Endothelial cell of umbilical vein (primary cell): ENCODE results near the gene KMT2C. TPM values are rescaled to one million over a fixed set of nuclear protein-coding genes. Genes with fewer than 3 reads are reported as not detected.

ENCODE experiments used
- BruUV-seq: library from RNA; stranded (reverse); fragments of 400-500 nt; replicated peaks from 2 replicates; lab custom pipeline; 2021; lab: Mats Ljungman, UMichigan
- CTCF ChIA-PET: fragments of 300-600, 350-600 bp; sonication (Branson Sonifier 250); formaldehyde crosslinking; loops from one replicate; lab custom pipeline; 2021; ENCODE audit warnings: antibody characterized with exemption, inconsistent platforms; lab: Charles Lee
- POLR2A ChIA-PET: fragments of 300-600, 350-600 bp; sonication (Branson Sonifier 250); formaldehyde crosslinking; loops from one replicate; lab custom pipeline; 2021; ENCODE audit warnings: antibody characterized with exemption, inconsistent platforms; lab: Charles Lee
- DNase-seq: peaks from one replicate; pipeline ENCODE4 v3.0.0-alpha.2; 2011; ENCODE audit warnings: low read depth, low spot score
- FAIRE-seq: peaks from 2 replicates; lab custom pipeline; 2011; peaks lifted over from hg19 to GRCh38; lab: Jason Lieb, UNC
- H2AFZ ChIP-seq: 2 replicates; pipeline ENCODE4 v1.6.0; 2012; ENCODE audit warnings: low read depth, low read length, control low read depth, inconsistent platforms
- H3K27ac ChIP-seq: 2 replicates; pipeline ENCODE4 v1.5.1; 2011; ENCODE audit warnings: low read depth, mild to moderate bottlenecking, control low read depth, low read length, moderate library complexity; ENCODE audit not compliant: insufficient read depth
- H3K27me3 ChIP-seq, 2 experiments: 2 replicates each; pipeline versions ENCODE4 v1.6.0 to v1.6.1; 2011; ENCODE audit warnings: low read length in 2 of 2, mixed read lengths in 1 of 2; ENCODE audit not compliant: control insufficient read depth in 2 of 2, insufficient read depth in 2 of 2
- H3K36me3 ChIP-seq, 2 experiments: 2 replicates in 1 of 2; 3 replicates in 1 of 2; pipeline ENCODE4 v1.5.1; 2011; ENCODE audit warnings: low read length in 2 of 2, mild to moderate bottlenecking in 1 of 2, moderate library complexity in 1 of 2; ENCODE audit not compliant: control insufficient read depth in 2 of 2, insufficient read depth in 2 of 2; ENCODE audit errors: extremely low read depth in 1 of 2
- H3K4me1 ChIP-seq: 3 replicates; pipeline ENCODE4 v1.5.1; 2011; ENCODE audit warnings: mild to moderate bottlenecking, low read length; ENCODE audit not compliant: control insufficient read depth, insufficient read depth; ENCODE audit errors: extremely low read depth
- H3K4me2 ChIP-seq: 2 replicates; pipeline ENCODE4 v1.6.1; 2011; ENCODE audit warnings: low read length, control low read depth, mixed read lengths; ENCODE audit not compliant: insufficient read depth
- H3K4me3 ChIP-seq, 3 experiments: fragments of 200-600 bp in 1 of 3; sonication (generic), shearing (Covaris generic) in 1 of 3; replicated peaks in 1 of 3; 2 replicates each; pipeline ENCODE4 v1.5.1; 2011 to 2016; ENCODE audit warnings: control low read depth in 3 of 3, low read length in 3 of 3, mild to moderate bottlenecking in 2 of 3, inconsistent platforms in 1 of 3, low read depth in 1 of 3, moderate library complexity in 1 of 3; ENCODE audit not compliant: insufficient read depth in 1 of 3
- H3K79me2 ChIP-seq: 2 replicates; pipeline ENCODE4 v1.6.0; 2012; ENCODE audit warnings: low read length, inconsistent platforms; ENCODE audit not compliant: control insufficient read depth, insufficient read depth
- H3K9ac ChIP-seq: replicated peaks from 2 replicates; pipeline ENCODE3; 2011; ENCODE audit warnings: low read length, control low read depth; ENCODE audit not compliant: insufficient read depth; ENCODE audit errors: extremely low read depth
- H3K9me1 ChIP-seq: replicated peaks from 3 replicates; pipeline ENCODE4 v1.6.0; 2011; ENCODE audit warnings: mild to moderate bottlenecking, low read length; ENCODE audit not compliant: control insufficient read depth, insufficient read depth; ENCODE audit errors: extremely low read depth
- H3K9me3 ChIP-seq: replicated peaks from 2 replicates; pipeline ENCODE4 v1.5.1; 2012; ENCODE audit warnings: low read length, inconsistent platforms; ENCODE audit not compliant: control insufficient read depth, insufficient read depth
- H4K20me1 ChIP-seq: replicated peaks from 2 replicates; pipeline ENCODE3; 2011; ENCODE audit warnings: mild to moderate bottlenecking, low read length; ENCODE audit not compliant: control insufficient read depth, insufficient read depth; ENCODE audit errors: extremely low read depth
- CTCF ChIP-seq, 2 donors: IDR thresholded peaks; 1 replicate in 1 of 2; 2 replicates in 1 of 2; pipeline ENCODE4 v1.5.1; 2011; ENCODE audit warnings: low read length in 2 of 2, mild to moderate bottlenecking in 2 of 2, moderate library complexity in 2 of 2, control low read depth in 1 of 2, inconsistent platforms in 1 of 2, low read depth in 1 of 2; ENCODE audit not compliant: insufficient read depth in 1 of 2; ENCODE audit errors: extremely low read depth in 1 of 2
- EZH2 ChIP-seq: IDR thresholded peaks from 2 replicates; pipeline ENCODE4 v1.6.1; 2012; ENCODE audit warnings: borderline replicate concordance, low read depth, mild to moderate bottlenecking, moderate library complexity, low read length, inconsistent platforms; ENCODE audit not compliant: severe bottlenecking
- FOS ChIP-seq: IDR thresholded peaks from 2 replicates; pipeline ENCODE4 v1.6.1; 2011; ENCODE audit warnings: mild to moderate bottlenecking, low read length, moderate library complexity, borderline replicate concordance; ENCODE audit not compliant: insufficient read depth
- GATA2 ChIP-seq: IDR thresholded peaks from 2 replicates; pipeline ENCODE4 v1.7.0; 2011; ENCODE audit warnings: low read depth, mild to moderate bottlenecking, moderate library complexity, mixed read lengths, low read length; ENCODE audit not compliant: insufficient read length, insufficient read depth
- JUN ChIP-seq: IDR thresholded peaks from 2 replicates; pipeline ENCODE4 v1.6.1; 2011; ENCODE audit warnings: borderline replicate concordance, low read depth; ENCODE audit not compliant: insufficient read length, insufficient read depth
- MAX ChIP-seq: IDR thresholded peaks from 2 replicates; pipeline ENCODE4 v1.6.1; 2011; ENCODE audit not compliant: insufficient read depth, insufficient read length
- MYC ChIP-seq: IDR thresholded peaks from one replicate; pipeline ENCODE4 v1.6.1; 2011; ENCODE audit warnings: mild to moderate bottlenecking, low read depth, low read length
- POLR2A ChIP-seq: IDR thresholded peaks from 2 replicates; pipeline ENCODE4 v1.6.1; 2012; ENCODE audit warnings: low read depth, mild to moderate bottlenecking, control low read depth, low read length
- POLR2AphosphoS5 ChIP-seq: IDR thresholded peaks from 2 replicates; pipeline ENCODE4 v1.6.1; 2012; ENCODE audit warnings: low read depth, mild to moderate bottlenecking, control low read depth, low read length, moderate library complexity; ENCODE audit not compliant: insufficient read depth
- dilution Hi-C: fragments of 300-500 bp; cut with MboI; formaldehyde crosslinking; loops from one replicate; pipeline ENCODE4 v1.15.0; 2019; ENCODE audit warnings: low sequenced_read_pairs; ENCODE audit not compliant: extremely low pct_ligation_motif_present
- intact Hi-C: fragments of 100-400 bp; cut with micrococcal nuclease; formaldehyde crosslinking; loops from one replicate; pipeline ENCODE4 v1.10.0; 2022
- polyA plus RNA-seq, 4 experiments: library from polyadenylated mRNA; depleted of rRNA in 3 of 4; stranded (reverse) in 3 of 4; unstranded in 1 of 4; fragments of >200 nt; gene quantifications; 2 replicates each; pipeline versions ENCODE4 v1.2.1 to v1.2.3, GENCODE V29; 2011 to 2012; ENCODE audit warnings: missing spikeins in 1 of 4
- total RNA-seq: library from RNA; stranded (reverse); gene quantifications from 2 replicates; pipeline ENCODE4 v1.2.3, GENCODE V29; 2021

The KMT2C gene
- total and polyA plus RNA-seq, 2 donors (not counting 3 experiments of a cell fraction or from before 2014, with no cell fraction given), result 8.0 to 53.7 TPM

GRCh38 chr7:152479595-152479994 lies 43.8 kb upstream of the KMT2C start:
- Histone ChIP-seq H3K27ac (no peak overlapping the region), H4K20me1 (no peaks in the 10 kb centered on the region), H3K4me2 (no peak overlapping the region), H3K4me1 (no peaks in the 10 kb centered on the region), H3K36me3 (no peaks in the 10 kb centered on the region), H3K9me3 (no peaks in the 10 kb centered on the region), H3K4me3 (no peak overlapping the region), H3K9ac (no peak overlapping the region), H3K9me1 (no peaks in the 10 kb centered on the region), H3K79me2 (no peaks in the 10 kb centered on the region), H2AFZ (no peak overlapping the region), H3K27me3 (no peaks in the 10 kb centered on the region)
- no TSS peak for BruUV-seq
- FAIRE-seq (no peak), DNase-seq (no peak)
- intact Hi-C loops (no loop called here), dilution Hi-C loops (no loop called here)
- no peak for TF ChIP-seq POLR2AphosphoS5
- TF ChIP-seq JUN, result no peak
- TF ChIP-seq MYC, result no peak
- TF ChIP-seq EZH2, result no peak
- no peak for TF ChIP-seq FOS
- TF ChIP-seq MAX, result no peak
- no peak for TF ChIP-seq GATA2
- no peak for TF ChIP-seq POLR2A
- no peak for TF ChIP-seq CTCF (IDR thresholded peaks at IDR 0.05; ENCODE audit: extremely low read depth in 1 of 2, insufficient read depth in 1 of 2, low read depth in 1 of 2, low read length in 2 of 2)
- ChIA-PET CTCF (no interaction called here), POLR2A (no interaction called here)
